ENCODE data around the gene BMP15.

BMP15 gene

GRCh38 chrX:50910685-50911176 is at the start of gene BMP15:
Gene BMP15, plus strand, starts transcription at chrX:50910735. Its CDS starts 49 bp downstream, at chrX:50910784.
- DNase-seq (ENCODE audit: low spot score) = no peak

GRCh38 chrX:50863471-50863870 is 47.1 kb upstream of the BMP15 start:
- no peak for DNase-seq (ENCODE audit: low spot score)

GRCh38 chrX:50865311-50865710 is 45.2 kb upstream of the BMP15 start:
- DNase-seq (ENCODE audit: low spot score) = no peak

DNA sequence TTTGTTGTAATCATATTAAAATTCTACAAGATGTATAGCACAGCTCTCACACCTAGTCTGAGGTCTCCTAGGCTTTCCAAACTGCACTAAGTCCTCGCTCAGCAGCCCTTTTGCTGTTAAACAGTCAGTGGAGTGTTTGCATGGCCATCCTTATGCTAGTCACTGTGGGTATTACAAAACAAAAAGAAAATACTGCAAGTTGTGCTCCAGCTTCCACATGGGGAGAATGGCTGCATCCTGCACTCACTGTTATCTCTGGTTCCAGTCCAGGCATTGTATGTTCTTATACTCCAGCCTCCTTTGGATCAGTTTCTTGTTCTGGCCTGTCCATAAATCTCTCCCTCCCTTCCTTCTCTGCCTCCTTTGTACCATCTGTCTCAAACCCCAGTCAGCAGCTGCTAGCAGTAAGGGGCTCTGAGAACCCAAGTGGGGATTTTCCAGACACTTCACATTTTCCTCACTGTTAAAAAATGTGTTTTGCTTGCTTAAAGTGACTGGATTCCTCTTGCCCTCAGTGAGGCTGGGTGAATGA is 38.5 kb upstream of the BMP15 start:
- DNase-seq (ENCODE audit: low spot score) = no peak

DNA sequence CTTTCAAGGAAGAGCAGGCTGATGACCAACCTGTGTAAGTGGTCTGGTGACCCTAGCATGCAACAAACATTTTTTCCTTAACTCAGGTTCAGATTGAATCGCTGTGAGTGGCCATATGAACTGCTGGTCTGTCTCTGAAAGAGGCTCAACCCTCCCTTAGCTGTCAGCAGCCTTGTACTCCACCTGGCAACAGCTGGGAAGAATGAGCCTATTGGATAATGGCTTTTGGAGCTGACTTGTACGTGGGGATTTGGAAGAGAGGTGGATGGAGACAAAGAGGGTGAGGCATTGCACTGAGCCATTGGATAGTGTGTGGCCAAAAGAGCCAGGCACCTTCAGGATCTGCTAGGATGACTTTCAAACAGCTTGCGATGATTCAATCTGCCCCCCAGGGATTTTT is 35.7 kb upstream of the BMP15 start:
- no peak for DNase-seq (ENCODE audit: low spot score)

DNA sequence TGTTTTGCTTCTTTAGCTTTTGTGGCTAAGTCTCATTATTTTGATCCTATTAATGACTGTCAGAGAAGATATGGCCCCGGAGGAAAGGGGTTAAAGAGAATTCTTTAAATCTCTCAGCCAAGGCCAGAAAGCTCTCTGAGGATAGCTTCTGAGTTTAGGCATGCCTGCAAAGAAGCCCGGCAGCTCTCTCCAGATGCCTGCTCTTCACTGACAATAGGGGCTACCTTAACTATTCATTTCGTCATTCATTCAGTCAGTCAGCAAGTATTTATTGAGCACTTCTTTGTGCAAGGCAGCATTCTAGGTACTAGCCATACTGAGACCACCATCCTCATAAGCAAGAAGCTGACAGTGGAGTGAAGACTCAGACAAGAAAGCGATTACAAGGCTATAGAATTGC is 34.0 kb upstream of the BMP15 start:
- DNase-seq (ENCODE audit: low spot score) = no peak

GRCh38 chrX:50877310-50877709 is 33.2 kb upstream of the BMP15 start:
- DNase-seq (ENCODE audit: low spot score) = peak; percentile 29

DNA sequence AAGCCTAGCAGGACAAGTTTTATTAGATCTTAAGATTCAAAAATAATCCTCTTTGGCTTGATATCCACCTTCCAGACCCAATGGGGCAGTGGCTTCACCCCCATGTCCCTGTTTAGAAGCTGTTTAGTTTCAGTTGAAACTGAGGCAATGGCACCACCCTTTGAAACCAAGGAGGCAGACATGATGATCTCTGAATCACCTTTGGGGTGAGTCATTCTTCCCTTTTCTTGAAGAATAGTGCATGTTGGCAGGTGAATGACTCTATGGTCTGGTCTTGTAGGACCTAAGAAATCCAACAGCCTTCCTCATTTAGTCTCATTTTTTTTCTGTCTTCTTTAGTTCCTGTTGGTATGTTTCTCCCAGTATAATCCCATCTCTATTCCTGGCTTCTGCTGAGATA is 29.5 kb upstream of the BMP15 start:
- no peak for DNase-seq (ENCODE audit: low spot score)

DNA sequence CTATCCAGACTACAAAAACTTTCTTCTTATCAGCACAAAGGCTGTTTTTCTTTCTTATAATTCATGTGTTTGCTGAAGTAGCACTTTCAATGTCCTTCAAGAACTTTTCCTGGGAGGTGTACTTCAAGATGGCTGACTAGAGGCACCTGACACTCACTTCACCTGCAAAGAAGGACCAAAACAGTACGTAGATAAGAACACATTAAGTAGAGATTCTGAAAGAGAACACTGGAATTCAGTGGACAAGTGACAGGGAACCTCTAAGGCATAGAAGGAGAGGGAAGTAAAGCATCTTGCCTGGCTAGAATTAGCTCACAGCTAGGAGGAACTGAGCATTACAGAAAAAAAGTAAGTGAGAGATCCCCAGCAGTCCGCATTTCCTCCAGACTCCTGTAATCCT is 21.7 kb upstream of the BMP15 start:
- DNase-seq (ENCODE audit: low spot score) = no peak

DNA sequence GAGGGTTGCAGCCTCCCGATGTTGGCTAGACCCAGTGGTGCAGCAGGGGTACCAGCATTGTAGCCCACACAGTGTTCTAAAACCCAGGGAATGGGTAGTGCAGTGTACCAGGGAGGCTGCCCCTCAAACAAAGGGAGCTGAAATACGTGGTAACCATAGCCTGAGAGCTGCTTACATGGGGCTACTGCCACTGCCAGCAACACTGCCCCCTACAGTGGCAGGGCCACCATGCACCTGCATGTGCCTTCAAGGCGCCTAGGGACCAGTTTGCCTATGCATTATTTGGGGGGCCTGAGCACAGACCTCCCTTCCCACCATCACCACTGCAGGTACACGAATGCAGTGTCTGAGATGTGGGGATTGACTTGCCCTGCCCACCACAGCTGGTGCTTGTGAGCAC is 21.0 kb upstream of the BMP15 start:
- no peak for DNase-seq (ENCODE audit: low spot score)

- no peak for DNase-seq (ENCODE audit: low spot score)
These were observed 17.5 kb upstream of the BMP15 start for GRCh38 chrX:50893047-50893446.

DNA sequence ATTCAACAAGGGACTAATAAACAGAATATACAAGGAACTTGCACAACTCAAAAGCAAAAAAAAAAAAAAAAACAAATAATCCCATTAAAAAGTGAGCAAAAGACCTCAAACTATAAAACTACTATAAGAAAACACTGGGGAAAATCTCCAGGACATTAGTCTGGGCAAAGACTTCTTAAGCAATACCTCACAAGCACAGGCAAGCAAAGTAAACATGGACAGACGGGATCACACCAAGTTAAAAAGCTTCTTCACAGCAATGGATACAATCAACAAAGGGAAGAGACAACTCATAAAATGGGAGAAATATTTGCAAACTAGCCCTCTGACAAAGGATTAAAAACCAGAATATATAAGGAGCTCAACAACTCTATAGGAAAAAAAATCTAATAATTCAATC is 17.1 kb upstream of the BMP15 start:
- no peak for DNase-seq (ENCODE audit: low spot score)

- no peak for DNase-seq (ENCODE audit: low spot score)
These were observed 5.2 kb upstream of the BMP15 start for GRCh38 chrX:50905334-50905733.

GRCh38 chrX:50913520-50913919 is 3.0 kb downstream of the BMP15 start:
- DNase-seq (ENCODE audit: low spot score) = no peak

DNA sequence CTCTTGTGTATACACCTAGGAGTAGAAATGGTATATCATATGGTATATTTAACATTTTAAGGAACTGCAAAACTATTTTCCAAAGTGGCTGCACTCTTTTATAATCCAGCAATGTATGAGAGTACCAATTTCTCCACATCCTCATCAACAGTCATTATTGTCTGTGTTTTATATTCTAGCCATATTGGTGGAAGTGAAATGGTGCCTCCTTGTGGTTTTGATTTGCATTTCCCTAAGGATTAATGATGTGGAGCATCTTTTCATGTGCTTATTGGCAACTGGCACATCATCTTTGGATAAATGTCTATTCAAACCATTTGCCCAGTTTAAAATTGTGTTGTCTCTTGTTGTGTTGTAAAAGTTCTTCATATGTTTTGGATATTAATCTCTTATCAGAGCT is 9.6 kb downstream of the BMP15 start:
- peak; percentile 4 for DNase-seq (ENCODE audit: low spot score)

GRCh38 chrX:50927127-50927526 is 16.6 kb downstream of the BMP15 start:
- no peak for DNase-seq (ENCODE audit: low spot score)

- peak; percentile 1 for DNase-seq (ENCODE audit: low spot score)
These were observed 31.1 kb downstream of the BMP15 start for GRCh38 chrX:50941638-50942037.

GRCh38 chrX:50942471-50942870 is 31.9 kb downstream of the BMP15 start:
- no peak for DNase-seq (ENCODE audit: low spot score)

- DNase-seq (ENCODE audit: low spot score) = no peak
These were observed 41.9 kb downstream of the BMP15 start for GRCh38 chrX:50952406-50952805.

DNA sequence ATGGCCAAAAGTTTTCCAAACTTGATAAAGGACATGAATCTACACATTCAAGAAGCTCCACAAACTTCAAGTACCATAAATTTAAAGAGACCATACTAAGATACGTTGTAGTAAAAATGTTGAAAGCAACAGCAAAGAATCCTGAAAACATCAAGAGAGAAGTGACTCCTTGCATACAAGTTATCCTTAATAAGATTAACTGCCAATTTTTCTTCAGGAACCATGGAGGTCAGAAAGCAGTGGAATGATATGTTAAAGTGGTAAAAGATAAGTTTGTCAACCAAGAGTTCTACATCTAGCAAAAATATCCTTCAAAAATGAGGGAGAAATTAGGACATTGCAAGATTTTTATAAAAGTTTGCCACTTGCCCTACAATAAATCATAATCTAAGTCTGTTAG is 43.3 kb downstream of the BMP15 start:
- DNase-seq (ENCODE audit: low spot score) = no peak

DNA sequence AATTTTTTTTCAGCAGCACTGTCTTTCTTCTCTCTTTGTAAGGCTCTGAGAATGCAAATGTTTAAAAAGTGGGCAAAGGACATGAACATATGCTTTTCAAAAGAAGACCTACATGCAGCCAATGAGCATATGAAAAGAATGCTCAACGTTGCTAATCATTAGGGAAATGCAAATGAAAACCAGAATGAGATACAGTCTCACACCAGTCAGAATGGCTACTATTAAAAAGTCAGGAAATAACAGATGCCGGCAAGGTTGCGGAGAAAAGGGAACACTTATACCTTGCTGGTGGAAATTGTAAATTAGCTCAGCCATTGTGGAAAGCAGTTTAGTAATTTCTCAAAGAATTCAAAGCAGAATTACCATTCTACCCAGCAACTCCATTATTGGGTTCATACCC is 51.6 kb downstream of the BMP15 start:
- no peak for DNase-seq (ENCODE audit: low spot score)

DNA sequence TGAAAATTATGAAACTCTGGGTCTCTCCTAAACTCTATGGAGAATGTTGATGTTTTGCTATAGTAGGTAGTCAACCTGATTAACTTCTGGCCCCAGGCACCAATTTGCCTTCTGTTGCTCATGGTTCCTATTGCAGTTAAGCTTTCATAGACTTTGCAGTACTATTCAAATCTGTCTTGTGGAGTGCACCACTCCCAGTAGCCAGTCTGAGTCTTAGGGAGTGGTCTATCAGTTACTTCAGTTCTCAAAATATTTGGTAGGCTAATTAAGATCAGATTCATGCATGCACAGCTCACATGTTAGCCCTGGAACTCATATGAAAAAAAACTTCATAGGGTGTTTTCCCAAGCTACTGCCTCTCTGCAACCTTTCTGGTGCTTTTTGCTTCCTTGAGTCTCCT is 53.3 kb downstream of the BMP15 start:
- DNase-seq (ENCODE audit: low spot score) = no peak

Data from Ammon's horn (tissue), 1 donor.